Esophagus muscularis mucosa (tissue), 4 donors: ENCODE measurements around the gene PHLDB1. TPM values are rescaled to one million over a fixed set of nuclear protein-coding genes. Genes with fewer than 3 reads are reported as not detected.

ENCODE experiments used
- DNase-seq: peaks from one replicate; pipeline ENCODE4 v3.0.0-alpha.2; 2017; ENCODE audit errors: extremely low spot score
- H3K27ac ChIP-seq, 4 donors: fragments of 200-600 bp; sonication (generic); replicated peaks in 1 of 4; 1 replicate in 3 of 4; 2 replicates in 1 of 4; pipeline ENCODE4 v1.5.1; 2016 to 2019; ENCODE audit warnings: mild to moderate bottlenecking in 1 of 4
- H3K27me3 ChIP-seq, 4 donors: fragments of 200-600 bp; sonication (generic); one replicate each; pipeline versions ENCODE4 v1.5.1 to v1.6.0; 2016 to 2019
- H3K36me3 ChIP-seq, 4 donors: fragments of 200-600 bp; sonication (generic); one replicate each; pipeline ENCODE4 v1.5.1; 2016 to 2019
- H3K4me1 ChIP-seq, 4 donors: fragments of 200-600 bp; sonication (generic); one replicate each; pipeline ENCODE4 v1.5.1; 2016 to 2019
- H3K4me3 ChIP-seq, 4 donors: fragments of 200-600 bp; sonication (generic); 1 replicate in 2 of 4; 2 replicates in 2 of 4; pipeline ENCODE4 v1.5.1; 2016 to 2019; ENCODE audit warnings: mild to moderate bottlenecking in 4 of 4, moderate library complexity in 1 of 4
- H3K9me3 ChIP-seq, 4 donors: fragments of 200-600 bp; sonication (generic); 1 replicate in 3 of 4; 2 replicates in 1 of 4; pipeline ENCODE4 v1.5.1; 2016 to 2019
- EP300 ChIP-seq: sonication (generic); formaldehyde crosslinking; IDR thresholded peaks from one replicate; pipeline ENCODE4 v1.6.1; 2017; ENCODE audit warnings: antibody characterized with exemption
- POLR2A ChIP-seq: fragments of 450-650 bp; IDR thresholded peaks from one replicate; pipeline ENCODE4 v1.6.1; 2017; ENCODE audit warnings: antibody characterized with exemption, moderate library complexity, mild to moderate bottlenecking, low read depth
- POLR2AphosphoS5 ChIP-seq, 2 donors: sonication (generic); formaldehyde crosslinking; IDR thresholded peaks; one replicate each; pipeline ENCODE4 v1.6.1; 2017; ENCODE audit warnings: antibody characterized with exemption in 2 of 2
- WGBS: methylation state at CpG from one replicate; pipeline ENCODE4 v1.1.5; 2018; 5-methylcytosine and 5-hydroxymethylcytosine counted together
- intact Hi-C: fragments of 100-400 bp; cut with DNase I; formaldehyde crosslinking; loops from one replicate; pipeline ENCODE4 v1.15.1; 2023
- total RNA-seq, 4 donors: library from RNA; depleted of rRNA; stranded (reverse); fragments of >200 nt; gene quantifications; one replicate each; pipeline versions ENCODE4 v1.1.0 to v1.2.1, GENCODE V29; 2016
- TF ChIP-seq, protein P1 (sequence below), 3 experiments: fragments of 200-600 bp in 2 of 3; fragments of 450-650 bp in 1 of 3; sonication (generic) in 2 of 3; IDR thresholded peaks; one replicate each; pipeline ENCODE4 v1.5.1; 2017 to 2019; ENCODE audit warnings: antibody characterized with exemption in 3 of 3, mild to moderate bottlenecking in 2 of 3, moderate library complexity in 1 of 3

The PHLDB1 gene
- total RNA-seq, 4 donors from 2014 or later: 62.6 to 92.2 (median 78.9) TPM

DNA sequence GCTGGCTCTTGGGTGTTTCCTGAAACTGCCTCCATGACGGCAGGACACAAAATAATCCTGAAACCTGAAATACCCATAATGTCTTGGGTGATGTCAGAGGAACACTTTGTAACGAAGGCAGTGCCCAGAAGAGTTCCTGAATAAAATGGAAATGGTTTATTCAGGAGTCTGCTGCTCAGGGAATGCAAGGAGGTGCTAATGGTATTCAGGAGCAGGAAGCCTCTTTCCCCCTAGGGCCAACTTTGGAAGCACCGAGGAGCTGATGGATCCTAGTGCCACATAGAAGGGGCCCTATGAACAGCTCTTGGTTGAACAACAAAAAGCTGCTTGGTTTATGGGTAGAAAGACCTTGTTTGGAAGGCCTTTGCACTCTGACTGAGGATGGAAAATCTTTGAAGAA lies 56.5 kb downstream of the PHLDB1 start:
- peaks cover 0 to 12% (median 0%) of the 10 kb centered on the region in 4 donors for H3K27me3 ChIP-seq
- no peaks in the 10 kb centered on the region for H3K36me3 ChIP-seq
- 85% methylated on average over 3 of the region's 3 CpGs for WGBS
- TF ChIP-seq POLR2A (no peak), EP300 (no peak), POLR2AphosphoS5 (IDR thresholded peaks at IDR 0.05) (no peak)
- TF ChIP-seq, protein P1, sequence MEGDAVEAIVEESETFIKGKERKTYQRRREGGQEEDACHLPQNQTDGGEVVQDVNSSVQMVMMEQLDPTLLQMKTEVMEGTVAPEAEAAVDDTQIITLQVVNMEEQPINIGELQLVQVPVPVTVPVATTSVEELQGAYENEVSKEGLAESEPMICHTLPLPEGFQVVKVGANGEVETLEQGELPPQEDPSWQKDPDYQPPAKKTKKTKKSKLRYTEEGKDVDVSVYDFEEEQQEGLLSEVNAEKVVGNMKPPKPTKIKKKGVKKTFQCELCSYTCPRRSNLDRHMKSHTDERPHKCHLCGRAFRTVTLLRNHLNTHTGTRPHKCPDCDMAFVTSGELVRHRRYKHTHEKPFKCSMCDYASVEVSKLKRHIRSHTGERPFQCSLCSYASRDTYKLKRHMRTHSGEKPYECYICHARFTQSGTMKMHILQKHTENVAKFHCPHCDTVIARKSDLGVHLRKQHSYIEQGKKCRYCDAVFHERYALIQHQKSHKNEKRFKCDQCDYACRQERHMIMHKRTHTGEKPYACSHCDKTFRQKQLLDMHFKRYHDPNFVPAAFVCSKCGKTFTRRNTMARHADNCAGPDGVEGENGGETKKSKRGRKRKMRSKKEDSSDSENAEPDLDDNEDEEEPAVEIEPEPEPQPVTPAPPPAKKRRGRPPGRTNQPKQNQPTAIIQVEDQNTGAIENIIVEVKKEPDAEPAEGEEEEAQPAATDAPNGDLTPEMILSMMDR (IDR thresholded peaks at IDR 0.05): no peak
- H3K4me3 ChIP-seq: no peak overlapping the region
- no peak overlapping the region for H3K27ac ChIP-seq
- intact Hi-C loops: no loop called here
- DNase-seq: no peak
- H3K4me1 ChIP-seq: peaks cover 10 to 17% (median 12%) of the 10 kb centered on the region in 4 donors
- no peaks in the 10 kb centered on the region for H3K9me3 ChIP-seq

DNA sequence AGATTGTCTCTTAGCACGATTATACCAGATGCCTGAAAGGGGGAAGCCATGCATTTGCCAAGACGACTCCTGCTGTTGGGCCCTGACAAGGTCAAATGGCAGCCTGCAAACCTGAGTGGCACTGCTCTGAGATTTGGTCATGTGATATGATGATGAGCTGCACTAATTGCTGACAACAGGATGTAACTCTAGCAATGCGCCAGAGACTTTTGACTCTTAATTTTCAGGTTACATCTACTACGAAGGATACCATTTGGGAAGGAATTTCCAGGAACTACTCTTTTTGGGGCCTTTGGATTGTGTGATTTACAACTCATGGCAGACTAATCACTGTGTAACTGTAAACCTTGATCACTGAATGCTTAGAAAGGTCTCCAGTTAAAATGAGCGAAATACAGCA lies 59.0 kb downstream of the PHLDB1 start:
- Histone ChIP-seq H3K4me1 (no peaks in the 10 kb centered on the region), H3K9me3 (no peaks in the 10 kb centered on the region), H3K4me3 (no peak overlapping the region), H3K36me3 (no peaks in the 10 kb centered on the region), H3K27me3 (peaks cover 0 to under 1% (median 0%) of the 10 kb centered on the region in 4 donors), H3K27ac (no peak overlapping the region)
- intact Hi-C loops: no loop called here
- no peak for DNase-seq
- TF ChIP-seq POLR2A (no peak), EP300 (no peak), POLR2AphosphoS5 (IDR thresholded peaks at IDR 0.05) (no peak)
- TF ChIP-seq, protein P1 (IDR thresholded peaks at IDR 0.05): no peak
- WGBS: 79% methylated on average over 5 of the region's 5 CpGs

DNA sequence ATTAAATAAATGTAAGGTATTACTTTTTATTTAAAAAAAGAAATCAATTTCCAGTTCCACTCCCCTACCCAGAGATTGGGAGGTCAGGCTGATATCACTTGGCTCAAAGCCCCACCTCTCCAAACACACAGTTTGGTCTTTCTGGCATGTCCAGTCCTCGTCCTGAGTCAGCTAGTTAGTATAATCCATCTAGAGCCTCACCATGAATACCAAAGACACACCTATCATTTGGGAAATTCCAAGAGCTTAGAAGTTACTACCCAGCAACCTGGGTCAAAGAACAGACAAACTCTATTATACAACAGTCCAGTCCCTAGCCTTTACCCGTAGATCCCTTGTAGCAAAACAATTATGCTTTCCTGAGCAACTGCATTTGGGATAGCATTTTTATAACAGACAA lies 62.6 kb downstream of the PHLDB1 start:
- Histone ChIP-seq H3K4me3 (no peak overlapping the region), H3K9me3 (no peaks in the 10 kb centered on the region), H3K27ac (no peak overlapping the region), H3K4me1 (no peaks in the 10 kb centered on the region), H3K36me3 (no peaks in the 10 kb centered on the region), H3K27me3 (no peaks in the 10 kb centered on the region)
- TF ChIP-seq, protein P1 (IDR thresholded peaks at IDR 0.05): no peak
- TF ChIP-seq POLR2A (no peak), POLR2AphosphoS5 (IDR thresholded peaks at IDR 0.05) (no peak), EP300 (no peak)
- DNase-seq: no peak
- intact Hi-C loops: no loop called here
- WGBS: 59% methylated on average over 2 of the region's 2 CpGs

DNA sequence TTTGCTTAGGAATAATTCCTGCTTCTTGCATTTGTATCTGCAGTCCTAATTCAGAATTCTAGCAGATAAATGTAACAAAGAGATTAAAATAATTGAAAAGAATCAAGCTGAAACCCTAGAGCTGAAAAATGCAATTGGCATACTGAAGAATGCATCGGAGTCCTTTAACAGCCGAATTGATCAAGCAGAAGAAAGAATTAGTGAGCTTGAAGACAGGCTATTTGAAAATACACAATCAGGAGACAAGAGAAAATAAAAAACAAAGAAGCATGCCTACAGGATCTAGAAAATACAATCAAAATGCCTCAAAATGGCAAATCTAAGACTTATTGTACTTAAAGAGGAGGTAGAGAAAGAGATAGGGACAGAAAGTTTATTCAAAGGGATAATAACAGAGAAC lies 63.8 kb downstream of the PHLDB1 start:
- Histone ChIP-seq H3K9me3 (no peaks in the 10 kb centered on the region), H3K36me3 (no peaks in the 10 kb centered on the region), H3K27ac (no peak overlapping the region), H3K27me3 (no peaks in the 10 kb centered on the region), H3K4me3 (no peak overlapping the region), H3K4me1 (no peaks in the 10 kb centered on the region)
- DNase-seq: no peak
- TF ChIP-seq, protein P1 (IDR thresholded peaks at IDR 0.05): no peak
- TF ChIP-seq POLR2A (no peak), POLR2AphosphoS5 (IDR thresholded peaks at IDR 0.05) (no peak), EP300 (no peak)
- intact Hi-C loops: no loop called here
- WGBS: 93% methylated on average over 2 of the region's 2 CpGs

DNA sequence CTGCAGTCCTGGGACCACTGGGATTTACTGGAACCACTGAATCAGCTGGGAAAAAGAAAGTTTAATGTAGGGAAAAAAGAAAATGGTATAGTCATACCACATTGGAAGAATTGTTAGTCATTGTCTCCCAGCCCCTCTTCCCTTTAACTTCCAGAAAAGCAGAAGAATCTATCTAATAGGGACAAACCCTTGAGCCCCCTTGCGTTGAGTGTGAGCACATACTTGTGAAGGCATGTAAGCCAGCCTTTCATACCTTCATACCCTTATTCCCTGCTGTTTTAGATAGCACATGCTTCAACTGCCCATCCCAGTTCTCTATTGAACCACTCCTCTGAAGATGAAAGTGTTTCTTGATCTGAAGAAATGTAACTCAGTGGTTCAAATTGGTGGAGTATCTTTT lies 65.4 kb downstream of the PHLDB1 start:
- no peaks in the 10 kb centered on the region for H3K36me3 ChIP-seq
- 54% methylated on average over 1 of the region's 1 CpG for WGBS
- TF ChIP-seq POLR2A (no peak), EP300 (no peak), POLR2AphosphoS5 (IDR thresholded peaks at IDR 0.05) (no peak)
- TF ChIP-seq, protein P1 (IDR thresholded peaks at IDR 0.05): no peak
- no peak overlapping the region for H3K27ac ChIP-seq
- H3K27me3 ChIP-seq: no peaks in the 10 kb centered on the region
- intact Hi-C loops: no loop called here
- H3K4me1 ChIP-seq: no peaks in the 10 kb centered on the region
- no peak for DNase-seq
- no peak overlapping the region for H3K4me3 ChIP-seq
- H3K9me3 ChIP-seq: no peaks in the 10 kb centered on the region
